HG03103 (cell line): Measurements from ENCODE around the gene CYP4A22.
"Not testable (repeated sequence)": the region's sequence is repeated elsewhere in the genome, so short reads cannot be mapped to it uniquely, and the experiment has no call there.

Source experiments
- ATAC-seq: cut with Tn5 transposase; IDR thresholded peaks from one replicate; pipeline ENCODE4 v1.9.1; 2021; ENCODE audit warnings: low read depth; ENCODE audit not compliant: unreplicated experiment

The CYP4A22 gene, protein sequence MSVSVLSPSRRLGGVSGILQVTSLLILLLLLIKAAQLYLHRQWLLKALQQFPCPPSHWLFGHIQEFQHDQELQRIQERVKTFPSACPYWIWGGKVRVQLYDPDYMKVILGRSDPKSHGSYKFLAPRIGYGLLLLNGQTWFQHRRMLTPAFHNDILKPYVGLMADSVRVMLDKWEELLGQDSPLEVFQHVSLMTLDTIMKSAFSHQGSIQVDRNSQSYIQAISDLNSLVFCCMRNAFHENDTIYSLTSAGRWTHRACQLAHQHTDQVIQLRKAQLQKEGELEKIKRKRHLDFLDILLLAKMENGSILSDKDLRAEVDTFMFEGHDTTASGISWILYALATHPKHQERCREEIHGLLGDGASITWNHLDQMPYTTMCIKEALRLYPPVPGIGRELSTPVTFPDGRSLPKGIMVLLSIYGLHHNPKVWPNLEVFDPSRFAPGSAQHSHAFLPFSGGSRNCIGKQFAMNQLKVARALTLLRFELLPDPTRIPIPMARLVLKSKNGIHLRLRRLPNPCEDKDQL

GRCh38 chr1:47137198-47137597, at the start of gene CYP4A22:
TSS of gene CYP4A22 (plus strand) at chr1:47137441. CDS start at chr1:47137486, 45 bp downstream.
- no peak for ATAC-seq

GRCh38 chr1:47089356-47089755, 47.9 kb upstream of the CYP4A22 start:
- ATAC-seq: not testable (repeated sequence)

DNA sequence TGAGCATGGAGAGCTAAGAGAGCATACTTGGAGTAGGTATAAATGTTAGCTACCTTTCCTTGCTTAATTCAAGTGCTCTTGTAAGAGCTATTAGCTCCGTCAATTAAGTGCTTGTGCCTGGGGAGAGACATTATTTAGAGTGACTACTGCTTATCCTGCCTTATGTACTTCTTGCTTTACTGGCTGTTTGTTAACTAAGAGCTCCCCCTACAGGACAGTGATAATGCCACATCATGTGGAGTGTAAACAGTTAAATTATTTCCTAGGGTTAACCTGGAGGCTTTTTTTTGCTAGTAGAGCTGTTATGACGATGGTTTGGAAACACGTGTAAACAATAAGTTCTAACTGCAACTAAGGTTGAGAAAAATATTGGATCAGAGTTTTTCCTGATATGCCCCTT, 45.8 kb upstream of the CYP4A22 start:
- not testable (repeated sequence) for ATAC-seq

DNA sequence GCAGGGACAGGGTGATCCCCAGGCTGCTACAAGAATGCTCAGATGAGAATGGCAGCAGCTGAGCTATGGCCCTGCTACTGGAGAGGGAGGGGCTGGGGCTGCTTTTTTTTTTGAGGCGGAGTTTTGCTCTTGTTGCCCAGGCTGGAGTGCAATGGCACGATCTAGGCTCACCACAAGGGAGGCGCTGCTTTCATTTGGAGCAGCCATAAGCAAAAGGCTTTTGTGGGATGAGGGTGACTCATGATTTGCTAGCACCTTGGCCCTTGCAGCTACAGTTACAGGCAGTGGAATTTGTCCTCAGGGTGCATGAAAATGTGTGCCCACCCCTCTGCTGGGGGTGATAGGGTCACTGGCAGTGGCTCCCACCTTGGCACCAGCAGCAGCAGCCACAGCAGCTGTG, 32.4 kb upstream of the CYP4A22 start:
- ATAC-seq: no peak

- ATAC-seq: no peak
These were observed 30.4 kb upstream of the CYP4A22 start for GRCh38 chr1:47106792-47107191.

GRCh38 chr1:47107851-47108574, 29.2 kb upstream of the CYP4A22 start:
- not testable (repeated sequence) for ATAC-seq

DNA sequence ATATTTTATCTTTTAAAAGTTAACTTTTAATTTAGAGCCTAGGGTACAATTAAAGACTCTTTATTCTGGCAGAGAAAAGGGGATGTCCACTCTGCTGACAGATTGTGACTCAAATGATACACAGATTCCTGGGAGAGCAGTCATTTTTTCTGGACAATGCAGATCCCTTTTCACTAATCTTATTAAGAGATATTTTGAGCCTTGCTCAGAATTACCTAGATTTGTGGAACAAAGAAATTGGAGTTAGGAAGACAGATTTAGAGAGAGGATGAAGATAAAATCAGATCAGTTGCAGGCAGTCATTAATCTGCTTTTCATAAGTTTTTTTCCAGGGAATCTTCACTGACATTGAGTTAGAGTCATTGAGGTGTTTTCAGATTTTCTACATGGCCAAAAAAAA, 27.8 kb upstream of the CYP4A22 start:
- ATAC-seq: not testable (repeated sequence)

DNA sequence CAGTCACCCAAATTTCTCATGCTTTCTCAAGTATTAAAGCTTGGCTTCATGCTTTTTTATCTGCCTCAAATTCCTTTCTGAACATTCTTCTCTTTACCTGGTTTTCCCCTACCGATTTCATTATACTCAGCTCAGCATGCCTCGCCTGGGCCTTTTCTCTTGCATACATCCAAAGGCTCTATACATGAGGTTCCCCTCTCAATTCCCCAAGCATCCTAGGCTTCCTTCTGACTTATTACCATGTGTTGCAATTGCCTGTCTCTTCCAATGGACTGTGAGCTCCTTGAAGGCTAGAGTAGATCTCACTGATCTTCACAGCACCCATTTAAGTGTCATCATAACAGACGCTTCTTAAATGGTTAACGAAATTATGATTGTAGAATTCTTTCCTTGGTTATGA, 24.1 kb upstream of the CYP4A22 start:
- ATAC-seq: no peak

GRCh38 chr1:47121039-47121438, 16.2 kb upstream of the CYP4A22 start:
- ATAC-seq: not testable (repeated sequence)

DNA sequence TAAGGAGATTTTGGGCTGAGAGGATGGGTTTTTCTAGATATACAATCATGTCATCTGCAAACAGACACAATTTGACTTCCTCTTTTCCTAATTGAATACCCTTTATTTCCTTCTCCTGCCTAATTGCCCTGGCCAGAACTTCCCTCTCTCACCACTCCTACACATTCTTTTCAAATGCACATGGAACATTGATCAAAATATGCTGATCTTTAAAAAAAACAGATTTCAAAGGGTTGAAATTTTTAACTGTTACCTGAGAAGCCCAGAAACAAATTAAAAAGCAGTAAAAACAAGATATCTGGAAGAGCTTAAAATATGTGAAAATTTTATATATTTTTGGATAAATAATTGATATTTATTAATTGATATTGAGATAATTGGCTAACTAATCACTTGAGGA, 12.4 kb upstream of the CYP4A22 start:
- not testable (repeated sequence) for ATAC-seq

DNA sequence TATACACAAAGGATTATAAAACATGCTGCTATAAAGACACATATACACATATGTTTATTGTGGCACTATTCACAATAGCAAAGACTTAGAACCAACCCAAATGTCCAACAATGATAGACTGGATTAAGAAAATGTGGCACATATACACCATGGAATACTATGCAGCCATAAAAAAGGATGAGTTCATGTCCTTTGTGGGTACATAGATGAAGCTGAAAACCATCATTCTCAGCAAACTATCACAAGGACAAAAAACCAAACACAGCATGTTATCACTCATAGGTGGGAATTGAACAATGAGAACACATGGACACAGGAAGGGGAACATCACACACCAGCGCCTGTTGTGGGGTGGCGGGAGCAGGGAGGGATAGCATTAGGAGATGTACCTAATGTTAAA, 10.2 kb upstream of the CYP4A22 start:
- not testable (repeated sequence) for ATAC-seq

GRCh38 chr1:47128221-47128620, 9.0 kb upstream of the CYP4A22 start:
- ATAC-seq: no peak

DNA sequence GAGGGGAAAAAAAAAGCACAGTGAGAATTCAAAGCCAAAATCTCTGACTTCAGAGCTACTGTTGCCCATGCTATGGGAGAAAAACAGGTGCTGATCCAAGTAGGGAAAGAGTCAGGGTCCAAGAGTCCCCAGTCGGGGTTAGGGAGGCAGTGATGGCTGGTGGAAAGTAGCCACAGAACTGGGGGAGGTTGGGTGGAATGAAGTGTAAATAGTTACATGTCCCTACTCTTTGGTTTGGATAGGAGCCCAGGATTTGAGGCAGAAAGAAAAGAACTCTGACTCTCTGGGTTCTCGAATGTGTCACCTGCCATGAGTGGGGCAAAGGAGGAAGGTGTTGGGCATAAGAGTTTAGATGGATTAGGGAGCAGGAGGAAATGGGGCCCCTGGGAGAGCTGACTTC, 8.4 kb upstream of the CYP4A22 start:
- not testable (repeated sequence) for ATAC-seq

GRCh38 chr1:47129489-47130230, 7.6 kb upstream of the CYP4A22 start:
- ATAC-seq: not testable (repeated sequence)

- not testable (repeated sequence) for ATAC-seq
These were observed 4.6 kb upstream of the CYP4A22 start for GRCh38 chr1:47132665-47133064.

- no peak for ATAC-seq
These were observed 829 bp downstream of the CYP4A22 start for GRCh38 chr1:47137925-47138615.

- not testable (repeated sequence) for ATAC-seq
These were observed 3.1 kb downstream of the CYP4A22 start for GRCh38 chr1:47140358-47140757.

DNA sequence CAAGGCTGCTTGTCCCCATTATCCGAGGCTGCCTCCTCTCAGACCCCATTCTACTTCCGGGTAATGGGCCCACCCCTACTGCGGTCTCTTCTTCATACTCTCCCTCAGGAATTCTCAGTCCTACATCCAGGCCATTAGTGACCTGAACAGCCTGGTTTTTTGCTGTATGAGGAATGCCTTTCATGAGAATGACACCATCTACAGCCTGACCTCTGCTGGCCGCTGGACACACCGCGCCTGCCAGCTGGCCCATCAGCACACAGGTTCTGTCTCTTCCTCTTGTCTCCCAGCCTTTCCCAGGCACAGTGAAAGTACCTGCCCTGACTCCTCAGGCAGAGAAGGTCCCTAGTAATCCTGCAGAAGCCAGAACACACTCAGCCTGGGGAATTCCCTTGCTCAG, 6.4 kb downstream of the CYP4A22 start:
- ATAC-seq: not testable (repeated sequence)

GRCh38 chr1:47146495-47146894, 9.3 kb downstream of the CYP4A22 start:
- ATAC-seq: not testable (repeated sequence)
